GM19238 (cell line): ENCODE data around the gene DHRS3.
"Not testable (repeated sequence)": the region's sequence is repeated elsewhere in the genome, so short reads cannot be mapped to it uniquely, and the experiment has no call there.

Source experiments
- DNase-seq: peaks from one replicate; pipeline ENCODE4 v3.0.0; 2011; ENCODE audit warnings: low spot score; ENCODE audit not compliant: insufficient read length

The DHRS3 gene

DNA sequence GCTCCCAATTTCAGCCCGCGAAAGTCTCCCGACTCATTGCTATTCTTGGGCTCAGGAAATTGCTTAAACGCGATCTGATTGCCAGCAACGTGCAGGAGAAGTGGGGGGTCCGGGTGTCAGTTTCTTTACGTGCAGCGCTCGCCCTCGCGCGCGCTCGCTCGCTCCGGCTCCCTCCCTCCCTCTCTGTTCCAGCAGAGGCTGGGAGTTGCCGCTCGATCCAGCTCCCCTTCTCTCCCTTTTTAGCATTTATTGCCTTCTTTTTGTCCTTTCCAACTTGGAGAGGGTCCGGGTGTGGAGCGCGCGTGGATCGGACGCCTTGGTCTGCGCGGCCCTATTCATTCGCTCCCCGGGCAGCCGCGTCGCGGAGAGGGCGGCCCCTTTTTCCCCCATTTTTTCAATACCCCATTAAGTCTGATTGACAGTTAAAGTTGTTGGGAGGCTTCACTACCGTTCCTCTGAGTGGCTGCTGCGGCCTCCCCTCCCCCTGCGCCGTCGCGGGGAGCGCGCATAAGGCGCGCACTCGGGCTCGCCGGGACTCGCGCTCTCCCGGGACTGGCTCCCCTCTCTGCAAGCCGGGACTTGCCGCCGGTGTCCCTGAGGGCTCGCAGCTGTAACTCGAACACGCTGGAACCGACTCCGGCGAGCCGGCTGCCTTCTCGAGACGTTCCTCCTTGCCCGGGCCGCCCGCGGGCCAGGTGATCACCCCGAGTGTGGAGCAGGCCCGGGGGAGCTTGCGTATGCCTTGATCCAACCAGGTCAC is at the start of gene DHRS3:
DHRS3 (minus strand) TSS at position 310 of the 760 bp plus-strand sequence. CDS start 862 bp downstream, outside the sequence.
- DNase-seq = no peak

- no peak for DNase-seq
These were observed 48.2 kb upstream of the DHRS3 start for GRCh38 chr1:12666141-12666735.

GRCh38 chr1:12665511-12665910 is 47.5 kb upstream of the DHRS3 start:
- DNase-seq = no peak

GRCh38 chr1:12662556-12662955 is 44.5 kb upstream of the DHRS3 start:
- no peak for DNase-seq

DNA sequence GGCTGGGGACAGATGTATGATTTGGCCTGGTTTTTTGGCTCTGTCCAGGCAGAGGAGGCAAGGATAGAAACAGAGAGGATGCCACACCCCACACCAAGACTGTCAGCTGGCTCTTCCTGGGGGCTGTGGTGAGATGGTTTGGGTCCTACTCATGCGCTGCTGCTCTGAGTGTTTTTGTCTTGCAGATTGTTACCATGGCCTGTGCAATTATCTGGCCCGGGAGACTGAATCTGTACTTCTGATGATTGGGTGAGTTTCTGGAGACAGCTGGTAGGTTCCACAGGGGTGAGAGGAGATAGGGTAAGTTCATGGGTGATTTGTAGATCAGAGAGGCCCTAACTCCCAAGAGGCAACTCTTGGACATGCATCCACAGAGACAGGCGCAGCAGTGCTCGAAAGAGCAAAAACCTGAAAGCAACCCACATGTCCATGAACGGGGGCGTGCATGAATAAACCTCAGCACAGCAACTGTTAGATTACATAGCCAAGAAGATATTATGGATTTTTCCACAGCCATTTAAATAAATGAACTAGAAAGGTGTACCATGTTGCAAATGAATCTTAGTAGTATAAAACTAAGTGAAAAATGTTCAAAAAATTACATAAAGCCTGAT is 43.7 kb upstream of the DHRS3 start:
- no peak for DNase-seq

DNA sequence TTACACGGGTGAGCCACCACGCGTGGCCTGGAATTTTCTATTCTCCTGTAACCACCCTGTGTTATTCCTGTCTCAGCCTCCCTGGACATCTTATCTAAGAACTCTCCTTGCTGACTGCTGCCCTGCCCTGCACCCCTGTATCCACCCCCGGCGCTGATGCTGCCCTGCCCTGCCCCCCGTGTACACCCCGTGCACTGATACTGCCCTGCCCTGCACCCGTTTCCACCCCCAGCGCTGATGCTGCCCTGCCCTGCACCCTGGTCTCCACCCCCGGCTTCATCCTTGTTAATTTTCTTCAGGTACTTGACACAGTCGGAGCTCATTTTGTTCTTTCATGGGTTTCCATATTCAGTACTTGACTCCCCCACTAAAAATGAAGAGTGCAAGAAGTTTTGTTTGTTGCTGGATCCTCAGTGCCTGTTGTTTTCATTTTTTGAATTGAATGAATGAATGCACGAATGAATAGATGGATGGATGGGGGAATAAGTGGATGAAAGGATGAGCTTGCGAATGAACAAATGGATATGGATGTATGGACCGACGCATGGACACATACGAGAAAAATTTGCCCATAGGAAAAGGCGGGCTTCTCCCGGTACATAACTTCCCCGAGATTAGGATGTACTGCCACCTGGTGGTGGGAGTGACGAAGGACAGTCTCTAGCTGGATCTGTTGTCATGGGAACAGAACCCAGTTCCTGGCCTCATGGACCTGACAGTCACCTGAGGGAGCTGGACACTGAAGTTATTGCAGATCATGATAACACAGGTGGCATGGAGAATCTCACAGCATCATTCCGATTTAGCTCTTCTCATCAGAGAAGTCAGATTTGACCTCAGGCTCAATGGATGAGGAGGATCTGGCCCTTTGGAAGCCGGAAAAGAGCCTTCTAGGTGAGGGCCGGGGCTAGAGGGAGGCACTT is 40.8 kb upstream of the DHRS3 start:
- DNase-seq = peak; percentile 80

- not testable (repeated sequence) for DNase-seq
These were observed 40.0 kb upstream of the DHRS3 start for GRCh38 chr1:12657885-12658512.

DNA sequence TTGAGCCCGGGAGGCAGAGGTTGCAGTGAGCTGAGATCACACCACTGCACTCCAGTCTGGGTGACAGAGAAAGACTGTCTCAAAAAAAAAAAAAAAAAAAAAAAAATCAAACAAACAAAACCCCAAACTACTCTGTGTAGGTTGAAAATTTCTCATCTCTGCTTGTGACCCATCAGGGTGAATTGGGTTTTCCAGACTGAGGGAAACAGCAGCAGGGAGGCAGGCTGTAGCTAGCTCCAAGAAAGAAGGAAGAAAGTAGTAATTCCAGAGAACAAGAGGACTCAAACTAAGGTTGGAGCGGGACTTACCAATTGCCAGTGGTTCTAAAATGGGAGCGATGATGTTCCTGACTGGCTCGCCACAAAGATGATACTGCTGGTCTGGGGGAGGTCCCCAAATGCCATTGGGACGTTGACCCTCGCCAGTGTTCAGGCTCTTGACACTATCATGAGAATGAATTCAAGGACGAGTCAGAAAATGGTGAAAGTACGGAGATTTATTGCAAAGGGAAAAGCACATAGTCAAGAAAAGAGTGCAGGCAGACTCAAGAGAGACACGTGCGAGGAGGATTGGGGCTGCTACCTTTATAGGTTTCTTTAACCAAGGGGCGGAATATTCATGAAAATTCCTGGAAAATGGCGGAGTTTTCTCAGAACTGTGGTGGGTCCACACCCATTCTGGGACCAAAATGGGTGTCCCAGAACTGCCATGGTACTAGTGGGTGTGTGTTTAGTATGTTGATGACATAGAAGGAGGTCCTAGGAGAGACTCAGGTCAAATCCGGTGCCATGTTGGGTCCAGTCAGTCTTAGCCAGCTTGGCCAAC is 39.3 kb upstream of the DHRS3 start:
- no peak for DNase-seq

GRCh38 chr1:12656575-12656974 is 38.6 kb upstream of the DHRS3 start:
- no peak for DNase-seq

GRCh38 chr1:12654657-12655056 is 36.6 kb upstream of the DHRS3 start:
- no peak for DNase-seq

DNA sequence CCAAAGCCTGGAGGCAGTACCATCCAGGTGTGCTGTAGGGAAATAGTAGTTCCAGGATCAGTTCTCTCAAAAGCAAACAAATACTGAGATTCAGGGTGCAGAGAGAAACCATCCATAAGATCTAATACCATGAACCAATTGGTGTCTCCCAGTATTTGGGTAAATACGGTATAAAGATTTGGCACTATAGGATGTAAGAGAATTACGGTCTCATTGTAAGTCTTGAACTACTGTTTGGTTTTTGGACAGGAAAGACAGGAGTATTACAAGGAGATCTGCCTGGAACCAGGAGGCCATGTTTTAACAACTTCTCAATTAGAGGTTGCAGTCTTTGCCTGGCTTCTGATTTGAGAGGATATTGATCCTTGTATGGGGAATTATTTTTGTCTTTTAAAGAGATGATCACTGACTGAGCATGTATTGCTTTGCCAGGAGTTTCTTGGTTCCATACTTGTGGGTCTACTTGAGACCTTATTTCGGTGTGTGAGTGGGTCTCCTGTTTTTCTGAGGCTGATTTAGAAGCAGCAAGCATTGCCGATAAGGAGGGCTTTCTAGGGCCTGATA is 36.1 kb upstream of the DHRS3 start:
- DNase-seq = no peak

DNA sequence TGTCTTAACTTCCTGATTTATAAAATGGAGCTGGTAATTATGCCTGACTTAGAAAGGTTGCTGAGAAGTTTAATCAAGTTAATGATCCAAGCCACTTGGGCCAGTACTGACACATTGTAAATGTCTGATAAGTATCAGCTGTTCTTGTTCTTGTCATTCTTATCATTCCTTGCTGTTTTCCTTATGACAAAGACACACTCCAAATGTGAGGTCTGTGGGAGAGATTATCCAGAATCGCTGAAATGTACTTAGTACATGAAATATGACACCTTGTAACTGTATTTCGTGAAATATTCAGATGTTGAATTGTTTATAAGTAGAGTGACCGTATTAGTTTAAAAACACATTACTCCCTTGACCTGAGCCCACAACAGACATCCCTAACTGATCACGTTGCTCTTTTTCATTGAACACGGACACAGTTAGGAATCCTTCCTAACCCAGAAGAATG is 32.0 kb upstream of the DHRS3 start:
- DNase-seq = no peak

- DNase-seq = no peak
These were observed 30.7 kb upstream of the DHRS3 start for GRCh38 chr1:12648741-12649140.

DNA sequence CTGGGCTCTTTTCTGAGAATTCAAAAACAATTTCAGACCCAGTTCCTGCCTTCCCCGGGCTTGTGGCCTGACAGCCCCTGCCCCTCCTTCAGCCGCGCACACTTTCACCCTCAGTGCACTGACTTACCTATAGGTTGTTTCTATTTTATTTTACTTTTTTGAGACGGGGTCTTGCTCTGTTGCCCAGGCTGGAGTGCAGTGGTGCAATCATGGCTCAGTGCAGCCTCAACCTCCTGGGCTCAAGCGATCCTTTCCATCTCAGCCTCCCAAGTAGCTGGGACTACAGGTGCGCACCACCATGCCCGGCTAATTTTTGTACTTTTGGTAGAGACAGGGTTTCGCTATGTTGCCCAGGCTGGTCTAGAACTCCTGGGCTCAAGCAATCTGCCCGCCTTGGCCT is 27.4 kb upstream of the DHRS3 start:
- DNase-seq = not testable (repeated sequence)

- no peak for DNase-seq
These were observed 26.8 kb upstream of the DHRS3 start for GRCh38 chr1:12644829-12645228.

DNA sequence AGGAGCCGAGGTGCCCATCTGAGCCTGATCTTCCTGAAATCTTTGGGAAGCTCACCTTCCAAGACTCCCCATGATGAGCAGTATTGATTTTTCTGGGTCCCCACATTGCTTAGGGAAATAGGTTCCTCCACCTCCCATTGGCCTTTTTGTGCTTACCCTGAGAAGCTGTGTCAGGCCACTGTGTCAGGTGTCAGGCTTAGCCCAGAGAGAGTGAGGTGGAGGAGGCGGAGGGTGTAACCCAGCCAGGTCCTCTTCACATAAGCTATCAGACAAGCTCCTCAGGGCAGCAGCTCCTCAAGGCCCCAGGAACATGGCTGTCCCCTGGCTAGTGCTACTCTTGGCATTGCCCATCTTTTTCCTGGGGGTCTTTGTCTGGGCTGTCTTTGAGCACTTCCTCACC is 26.2 kb upstream of the DHRS3 start:
- DNase-seq = no peak

DNA sequence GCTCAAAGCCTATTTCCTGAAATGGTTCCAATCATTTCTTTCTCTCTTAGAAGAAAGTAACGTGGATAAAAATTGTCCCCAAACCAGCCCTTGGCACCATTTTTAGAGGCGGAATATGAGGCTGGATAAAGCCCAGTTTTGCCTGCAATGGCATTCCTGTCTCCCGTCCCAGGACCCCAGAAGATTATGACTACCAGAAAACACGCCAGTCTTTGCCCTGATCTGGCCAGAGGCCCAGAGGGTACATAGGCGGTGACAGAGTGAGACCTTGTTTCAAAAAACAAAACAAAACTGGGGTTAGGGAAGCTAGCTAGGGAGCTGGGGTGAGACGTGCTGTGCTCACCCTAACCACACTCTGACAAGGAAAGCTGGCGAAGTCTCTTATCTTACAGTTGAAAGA is 25.8 kb upstream of the DHRS3 start, which contains the start of gene AADACL4:
AADACL4 (plus strand) TSS at position 301 of the 400 bp plus-strand sequence. CDS start 462 bp downstream, outside the sequence.
- DNase-seq = no peak

- DNase-seq = no peak
These were observed 25.1 kb upstream of the DHRS3 start for GRCh38 chr1:12643079-12643478.

DNA sequence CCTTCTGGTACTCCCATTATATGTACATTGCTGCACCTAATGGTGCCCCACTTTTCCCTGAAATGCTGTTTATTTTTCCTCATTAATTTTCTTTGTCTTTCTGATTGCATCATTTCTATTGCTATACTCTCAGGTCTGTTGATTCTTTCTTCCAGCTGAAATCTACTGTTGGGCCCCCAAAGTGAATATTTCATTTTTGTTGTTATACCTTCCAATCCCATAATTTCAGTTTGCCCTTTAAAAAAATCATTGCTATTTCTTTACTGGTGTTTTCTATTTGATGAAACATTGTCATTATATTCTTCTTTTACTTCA is 22.9 kb upstream of the DHRS3 start:
- no peak for DNase-seq
